Measurements from ENCODE around the gene ALDH1B1. TPM values are rescaled to one million over a fixed set of nuclear protein-coding genes. Genes with fewer than 3 reads are reported as not detected.

ALDH1B1 gene
- 125 and 159 TPM in 2 replicates for total RNA-seq (2016; rRNA removed; fragmentation: Illumina TruSeq; extraction: Trizol)
- 11.5 TPM in 2 replicates for total RNA-seq (2016; cell fraction: cytosol; rRNA removed; fragmentation: Illumina TruSeq; extraction: Trizol; ENCODE audit: low read depth)
- 126 and 146 TPM in 2 replicates for total RNA-seq (2016; cell fraction: insoluble cytoplasmic fraction; rRNA removed; fragmentation: Illumina TruSeq; extraction: Trizol)
- total RNA-seq (2016; cell fraction: membrane; rRNA removed; fragmentation: Illumina TruSeq; extraction: Trizol), result 48.8 and 50.7 TPM in 2 replicates
- total RNA-seq (2016; cell fraction: nucleus; rRNA removed; fragmentation: Illumina TruSeq; extraction: Trizol), result 50.9 and 56.2 TPM in 2 replicates
- 45.1 and 49.5 TPM in 2 replicates for polyA plus RNA-seq (2011; rRNA removed)
- 39.2 and 42.4 TPM in 2 replicates for polyA plus RNA-seq (2011; cell fraction: cytosol; rRNA removed)
- polyA plus RNA-seq (2011; cell fraction: nucleus; rRNA removed), result 15.7 and 19.6 TPM in 2 replicates
- polyA plus RNA-seq (2012), result 51.6 and 52.8 TPM in 2 replicates
- 7.5 and 7.7 TPM in 2 replicates for polyA plus RNA-seq (2016; cell fraction: cytosol; fragmentation: Illumina TruSeq; extraction: Trizol; ENCODE audit: low read depth)
- 131 and 144 TPM in 2 replicates for polyA plus RNA-seq (2016; cell fraction: insoluble cytoplasmic fraction; fragmentation: Illumina TruSeq; extraction: Trizol; ENCODE audit: low read depth)
- 23.3 and 23.6 TPM in 2 replicates for polyA plus RNA-seq (2016; cell fraction: membrane; fragmentation: Illumina TruSeq; extraction: Trizol; ENCODE audit: low read depth)
- polyA plus RNA-seq (2016; cell fraction: nucleus; fragmentation: Illumina TruSeq; extraction: Trizol; ENCODE audit: insufficient read depth, low read depth), result 57.5 and 58.3 TPM in 2 replicates
- polyA minus RNA-seq (2011; rRNA and poly(A)+ RNA removed; ENCODE audit: low replicate concordance), result 58.5 and 119 TPM in 2 replicates
- 51.9 and 56.8 TPM in 2 replicates for polyA minus RNA-seq (2011; cell fraction: cytosol; rRNA and poly(A)+ RNA removed)
- polyA minus RNA-seq (2011; cell fraction: nucleus; rRNA and poly(A)+ RNA removed), result 20.2 and 23.6 TPM in 2 replicates
- Bru-seq, nascent RNA, result percentile 97 among the genes with signal in this experiment
- BruChase-seq, experiment 1, labeled RNA remaining after a 6-hour chase, result percentile 97 among the genes with signal in this experiment
- percentile 99 among the genes with signal in this experiment for BruChase-seq, experiment 2, labeled RNA remaining after a 2-hour chase
- long read RNA-seq, experiment 1, transcript ALDH1B1-201 (2 exons, 3,066 nt), result major isoform, 108 of 145 reads
- long read RNA-seq, experiment 1, partial matches to known transcripts, result 34 of 145 reads
- long read RNA-seq, experiment 1, other reads (novel, unspliced or antisense), result 0 of 145 reads
- long read RNA-seq, experiment 2, transcript ALDH1B1-201 (2 exons, 3,066 nt), result major isoform, 118 of 212 reads
- long read RNA-seq, experiment 2, partial matches to known transcripts, result 0 of 212 reads
- long read RNA-seq, experiment 2, other reads (novel, unspliced or antisense), result 91 of 212 reads

DNA sequence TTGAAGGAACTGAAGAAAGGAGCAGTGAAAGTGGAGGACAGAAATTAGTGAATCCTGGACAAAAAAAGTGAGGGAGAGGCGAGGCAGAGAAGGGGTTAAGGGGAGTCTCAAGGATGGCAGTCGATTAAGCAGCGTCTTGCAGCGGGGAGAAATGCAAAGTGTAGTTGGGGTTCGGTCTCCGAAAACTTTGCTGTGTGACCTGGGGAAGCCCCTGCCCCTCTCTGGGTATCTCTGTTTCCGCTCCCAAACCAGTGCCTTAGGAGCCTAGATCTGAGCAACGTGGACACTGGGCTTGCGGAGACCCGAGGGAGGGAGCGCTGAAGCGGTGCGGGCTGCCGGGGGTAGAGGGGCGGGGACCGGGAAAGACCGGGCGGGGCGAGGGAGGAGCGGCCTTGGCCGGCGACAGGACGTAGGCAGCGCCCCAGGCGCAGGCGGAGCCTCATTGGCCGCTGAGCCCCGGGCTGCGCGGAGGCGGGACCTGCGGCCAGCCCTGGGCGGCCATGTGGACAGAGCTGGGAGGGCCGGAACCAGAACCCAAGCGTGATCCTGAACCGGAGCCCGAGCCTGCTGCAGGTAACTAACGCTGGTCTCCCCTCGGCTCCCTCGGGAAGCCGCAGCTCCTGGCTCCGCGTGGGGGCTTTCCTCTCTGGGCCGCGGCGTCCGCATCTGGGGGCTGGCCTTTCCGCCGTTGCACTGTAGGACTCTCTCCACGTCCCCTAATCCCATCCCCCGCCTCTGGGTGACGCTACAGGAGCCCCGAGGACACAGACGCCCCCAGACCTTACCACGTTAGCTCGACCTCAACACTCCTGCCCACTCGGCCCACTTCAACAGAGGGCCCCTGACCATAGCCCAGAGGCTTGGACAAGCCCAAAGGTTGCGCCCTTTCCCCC lies at the start of gene ALDH1B1:
Gene ALDH1B1 (plus strand): TSS at position 468 of the 893 bp plus-strand sequence. CDS start 3,047 bp downstream, outside the sequence.
- CTCF ChIA-PET (ENCODE audit: low intra/inter-chr PET ratio, low total read pairs), result interaction anchor here (2.3 kb wide), 1 partner anchor 21 kb away, joined by 7 read pairs; no protein-coding TSS in a partner anchor
- H3K4me3 ChIP-seq (replicated peaks in 1 of 3; ENCODE audit: insufficient read depth in 1 of 3, low read depth in 2 of 3, low read length in 3 of 3), result peak within 1 kb of the TSS; percentile 65 to 88 (median 77)
- H3K4me2 ChIP-seq (ENCODE audit: low read depth, low read length), result peak within 1 kb of the TSS; percentile 93
- H3K9ac ChIP-seq (ENCODE audit: insufficient read depth, low read depth, low read length), result peak within 1 kb of the TSS; percentile 89
- intact Hi-C loops (cut with micrococcal nuclease; ENCODE audit: unreplicated experiment) (loop anchor here (2.0 kb wide), 1 partner anchor 18 kb away; no protein-coding TSS in a partner anchor), in situ Hi-C loops (cut with HindIII; ENCODE audit: extremely low pct_ligation_motif_present, low pct_unique_long_range_greater_than_20kb) (no loop called here)
- no peaks in the 10 kb centered on the region; a peak in 1 of 5 replicates for H3K27me3 ChIP-seq (ENCODE audit: control insufficient read depth in 1 of 2, insufficient read depth in 2 of 2, low read length in 2 of 2)
- ATAC-seq (peak; percentile 98), DNase-seq (ENCODE audit: low spot score) (peak; percentile 77), FAIRE-seq (peak; percentile 63)
- no peaks in the 10 kb centered on the region for H4K20me1 ChIP-seq (ENCODE audit: insufficient read depth, low read length)
- peaks cover 19 to 31% of the 10 kb centered on the region in 2 experiments for H3K36me3 ChIP-seq (replicated peaks in 1 of 2; ENCODE audit: control insufficient read depth in 1 of 2, insufficient read depth in 2 of 2, low read length in 2 of 2)
- no peaks in the 10 kb centered on the region for H3K9me3 ChIP-seq (ENCODE audit: low read length)
- POLR2A ChIA-PET, result interaction anchor here (0.9 to 3.1 kb wide), 6 partner anchors 10 to 484 kb away, joined by 4 to 16 read pairs (median 6); no protein-coding TSS in a partner anchor
- WGBS (ENCODE audit: low lambda C conversion rate), result 7% methylated on average over 7 of the region's 58 CpGs
- peaks cover 41% of the 10 kb centered on the region for H3K79me2 ChIP-seq (ENCODE audit: insufficient read depth, low read length)
- no TSS peak for BruUV-seq (replicated peaks)
- peaks cover 69% of the 10 kb centered on the region for H3K4me1 ChIP-seq (ENCODE audit: insufficient read depth, low read length)
- H2AFZ ChIP-seq (ENCODE audit: low read length), result no peak within 1 kb of the TSS
- peak within 1 kb of the TSS; percentile 79 for H3K27ac ChIP-seq (ENCODE audit: extremely low read length, insufficient read depth, low read length)
- TF ChIP-seq ZFP90 (CRISPR knock-in tag; IDR thresholded peaks at IDR 0.05; ENCODE audit: borderline replicate concordance) (peak; percentile 92), ELF1 (CRISPR knock-in tag; IDR thresholded peaks at IDR 0.05) (0 out of 2 replicates have a peak, but pooled peaks have one; percentile 10), SATB2 (CRISPR knock-in tag; IDR thresholded peaks at IDR 0.05) (peak; percentile 81; the same call in 1 of the 2 replicates), ESRRA (CRISPR knock-in tag; IDR thresholded peaks at IDR 0.05; ENCODE audit: low read depth) (peak; percentile 50; the same call in 1 of the 2 replicates), KAT7 (CRISPR knock-in tag; IDR thresholded peaks at IDR 0.05; ENCODE audit: borderline replicate concordance) (peak; percentile 55; the same call in 1 of the 2 replicates), KDM4B (CRISPR knock-in tag; IDR thresholded peaks at IDR 0.05) (peak; percentile 21; the same call in 1 of the 2 replicates), SOX13 (IDR thresholded peaks at IDR 0.05) (no peak), SOX13 (CRISPR knock-in tag; conservative IDR thresholded peaks at IDR 0.05 in 1 of 2, IDR thresholded peaks at IDR 0.05 in 1 of 2) (0 out of 4 replicates have a peak, but pooled peaks of 1 of the 2 experiments have one; percentile 7), ZFAT (CRISPR knock-in tag; conservative IDR thresholded peaks at IDR 0.05) (peak; percentile 70; the same call in 1 of the 2 replicates), ZBTB20 (CRISPR knock-in tag; IDR thresholded peaks at IDR 0.05; ENCODE audit: borderline replicate concordance, low read depth) (peak; percentile 72; the same call in 1 of the 2 replicates)
- TF ChIP-seq, protein P1, sequence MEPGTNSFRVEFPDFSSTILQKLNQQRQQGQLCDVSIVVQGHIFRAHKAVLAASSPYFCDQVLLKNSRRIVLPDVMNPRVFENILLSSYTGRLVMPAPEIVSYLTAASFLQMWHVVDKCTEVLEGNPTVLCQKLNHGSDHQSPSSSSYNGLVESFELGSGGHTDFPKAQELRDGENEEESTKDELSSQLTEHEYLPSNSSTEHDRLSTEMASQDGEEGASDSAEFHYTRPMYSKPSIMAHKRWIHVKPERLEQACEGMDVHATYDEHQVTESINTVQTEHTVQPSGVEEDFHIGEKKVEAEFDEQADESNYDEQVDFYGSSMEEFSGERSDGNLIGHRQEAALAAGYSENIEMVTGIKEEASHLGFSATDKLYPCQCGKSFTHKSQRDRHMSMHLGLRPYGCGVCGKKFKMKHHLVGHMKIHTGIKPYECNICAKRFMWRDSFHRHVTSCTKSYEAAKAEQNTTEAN (CRISPR knock-in tag; conservative IDR thresholded peaks at IDR 0.05), result peak; percentile 75; the same call in 1 of the 2 replicates
- TF ChIP-seq, protein P2, sequence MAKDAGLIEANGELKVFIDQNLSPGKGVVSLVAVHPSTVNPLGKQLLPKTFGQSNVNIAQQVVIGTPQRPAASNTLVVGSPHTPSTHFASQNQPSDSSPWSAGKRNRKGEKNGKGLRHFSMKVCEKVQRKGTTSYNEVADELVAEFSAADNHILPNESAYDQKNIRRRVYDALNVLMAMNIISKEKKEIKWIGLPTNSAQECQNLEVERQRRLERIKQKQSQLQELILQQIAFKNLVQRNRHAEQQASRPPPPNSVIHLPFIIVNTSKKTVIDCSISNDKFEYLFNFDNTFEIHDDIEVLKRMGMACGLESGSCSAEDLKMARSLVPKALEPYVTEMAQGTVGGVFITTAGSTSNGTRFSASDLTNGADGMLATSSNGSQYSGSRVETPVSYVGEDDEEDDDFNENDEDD (CRISPR knock-in tag; IDR thresholded peaks at IDR 0.05; ENCODE audit: borderline replicate concordance), result peak; percentile 73; the same call in 1 of the 2 replicates

All from HepG2 (cell line).